SH-SY5Y (cell line): ENCODE results near the gene PARD3.

Source experiments
- GATA2 ChIP-seq: IDR thresholded peaks from 2 replicates; pipeline ENCODE4 v1.6.1; 2011; ENCODE audit warnings: mild to moderate bottlenecking, low read depth, low read length
- GATA3 ChIP-seq: IDR thresholded peaks from 2 replicates; pipeline ENCODE4 v1.6.1; 2011; ENCODE audit warnings: low read depth, mild to moderate bottlenecking, low read length, moderate library complexity

DNA sequence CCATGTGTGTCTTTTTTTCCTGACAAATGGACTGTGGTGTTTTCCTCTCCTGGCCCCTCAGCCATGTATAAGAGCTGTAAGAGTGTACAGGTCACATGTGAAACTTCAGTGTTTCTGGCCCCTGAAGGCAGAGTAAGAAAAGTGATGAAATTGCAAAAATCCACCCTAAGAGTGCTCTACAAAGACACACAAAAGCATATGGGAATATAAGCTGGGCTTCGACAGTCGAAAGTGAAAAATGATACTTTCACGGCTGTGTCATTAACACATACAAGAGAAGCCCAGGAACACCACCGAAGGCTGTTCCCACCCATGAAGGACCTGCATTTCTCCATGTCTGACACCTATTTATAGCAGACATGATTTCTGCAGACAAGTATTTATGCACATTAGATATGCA lies 192.2 kb downstream of the PARD3 start:
- no peak for TF ChIP-seq GATA2
- TF ChIP-seq GATA3 = no peak
